SKM-1 (cell line): ENCODE data around the gene NCAPD2.

ENCODE experiments used
- DNase-seq: peaks from one replicate; lab custom pipeline; 2025; ENCODE audit not compliant: unreplicated experiment; lab: John Stamatoyannopoulos, UW

NCAPD2 gene

DNA sequence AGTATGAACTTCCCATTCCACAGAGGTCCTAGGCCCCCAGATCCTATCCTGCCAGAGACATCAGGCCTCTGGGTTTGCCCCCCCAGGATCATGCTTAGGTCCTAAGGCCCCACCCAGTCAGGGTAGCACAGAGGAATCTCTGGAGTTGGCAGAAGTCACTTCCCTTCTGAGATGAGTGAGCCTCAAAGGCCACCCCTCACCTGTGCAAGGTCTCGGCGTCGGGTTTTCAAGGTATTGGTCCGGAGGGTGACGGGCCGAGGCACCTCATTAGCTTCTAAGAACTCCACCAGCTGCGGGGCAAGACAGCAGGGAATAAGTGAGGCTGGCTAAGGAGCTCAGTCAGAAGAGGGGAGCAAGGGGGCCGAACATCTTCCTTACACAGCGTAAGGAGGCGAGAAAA, 69.0 kb downstream of the NCAPD2 start:
- no peak for DNase-seq

DNA sequence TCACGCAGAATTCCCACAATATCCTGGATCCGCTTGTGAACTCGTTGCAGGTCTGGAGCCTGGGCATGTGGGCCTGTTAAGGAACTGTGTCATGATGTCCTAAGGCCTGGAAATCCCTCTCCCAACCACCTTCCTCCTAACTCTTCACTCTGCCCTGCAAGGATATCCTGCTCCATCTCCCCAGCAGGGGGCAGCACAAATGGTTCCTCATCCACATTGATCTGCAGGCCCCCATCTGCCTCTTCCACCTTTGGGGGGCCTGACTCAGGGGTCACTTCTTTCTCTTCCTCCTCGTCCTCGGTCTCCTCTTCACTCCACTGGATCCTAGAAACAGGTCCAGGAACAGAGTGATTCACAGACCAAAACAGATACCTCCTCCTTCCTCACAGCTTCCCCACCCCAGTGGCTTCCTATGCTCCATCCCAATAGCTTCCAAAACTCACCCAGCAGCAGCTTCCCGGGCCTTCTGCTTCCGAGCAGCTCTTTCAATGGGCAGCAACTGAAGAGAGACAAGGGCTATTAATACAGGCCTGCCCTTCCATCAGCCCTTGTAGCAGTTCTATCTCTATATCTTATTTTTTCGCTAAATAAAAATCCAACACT, 69.6 kb downstream of the NCAPD2 start:
- peak; percentile 21 for DNase-seq

DNA sequence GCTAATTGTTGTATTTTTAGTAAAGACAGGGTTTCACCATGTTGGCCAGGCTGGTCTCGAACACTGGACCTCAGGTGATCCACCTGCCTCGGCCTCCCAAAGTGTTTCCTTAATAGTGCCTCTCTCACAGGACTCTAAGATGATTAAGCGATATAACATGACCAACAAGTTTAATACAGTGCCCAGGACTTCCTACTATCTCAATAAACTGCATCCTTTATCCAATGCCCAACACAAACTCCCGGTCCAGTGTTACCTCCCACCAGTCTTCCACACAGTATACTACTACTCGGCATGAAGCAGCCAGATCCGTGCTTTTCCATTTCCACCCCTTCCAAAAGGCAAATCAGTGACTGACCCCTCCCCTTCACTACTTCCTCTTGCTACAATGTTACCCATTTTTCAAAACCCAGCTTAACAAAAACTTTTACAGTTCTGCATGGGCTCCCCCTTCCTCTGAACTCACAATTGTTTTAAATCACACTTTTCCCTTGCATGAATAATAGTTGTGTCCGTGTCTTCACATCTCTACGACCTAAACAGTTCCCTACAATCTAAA, 73.3 kb downstream of the NCAPD2 start:
- DNase-seq, result no peak

DNA sequence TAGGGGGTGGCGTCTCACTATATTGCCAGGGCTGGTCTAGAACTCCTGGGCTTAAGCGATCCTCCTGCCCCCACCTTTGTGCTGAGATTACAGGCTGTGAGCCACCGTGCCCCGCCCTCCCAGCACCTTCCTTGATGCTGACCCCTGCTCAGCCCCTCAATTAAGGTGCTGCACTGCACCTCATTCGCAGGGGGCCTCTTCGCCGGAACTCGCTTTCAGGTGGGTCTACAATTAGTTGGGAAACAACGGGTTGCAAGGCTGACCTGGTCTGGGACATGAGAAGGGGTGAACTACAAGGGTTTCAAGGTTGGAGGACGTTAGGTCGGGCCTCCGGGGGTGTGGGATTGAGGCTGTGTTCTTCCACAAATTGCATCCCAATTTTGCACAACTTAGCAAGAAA, 75.4 kb downstream of the NCAPD2 start:
- DNase-seq, result no peak

DNA sequence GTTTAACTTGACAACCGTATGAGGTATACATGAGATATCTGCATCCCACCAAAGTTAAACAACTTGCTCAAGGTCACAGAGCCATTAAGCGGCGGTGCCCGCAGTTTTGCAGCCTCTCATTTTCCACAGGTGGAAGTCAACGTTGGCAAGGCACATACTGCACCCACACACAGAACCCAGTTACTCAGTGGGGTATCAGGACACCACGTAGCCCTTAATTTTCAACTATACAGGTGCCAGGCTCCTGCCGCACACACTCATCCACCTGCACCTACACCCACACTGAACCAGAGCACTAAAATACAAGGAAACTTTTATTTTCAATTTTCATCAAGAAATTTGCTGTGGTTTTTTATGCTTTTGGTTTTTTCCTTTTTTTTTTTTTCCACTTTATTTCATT, 75.9 kb downstream of the NCAPD2 start:
- no peak for DNase-seq

DNA sequence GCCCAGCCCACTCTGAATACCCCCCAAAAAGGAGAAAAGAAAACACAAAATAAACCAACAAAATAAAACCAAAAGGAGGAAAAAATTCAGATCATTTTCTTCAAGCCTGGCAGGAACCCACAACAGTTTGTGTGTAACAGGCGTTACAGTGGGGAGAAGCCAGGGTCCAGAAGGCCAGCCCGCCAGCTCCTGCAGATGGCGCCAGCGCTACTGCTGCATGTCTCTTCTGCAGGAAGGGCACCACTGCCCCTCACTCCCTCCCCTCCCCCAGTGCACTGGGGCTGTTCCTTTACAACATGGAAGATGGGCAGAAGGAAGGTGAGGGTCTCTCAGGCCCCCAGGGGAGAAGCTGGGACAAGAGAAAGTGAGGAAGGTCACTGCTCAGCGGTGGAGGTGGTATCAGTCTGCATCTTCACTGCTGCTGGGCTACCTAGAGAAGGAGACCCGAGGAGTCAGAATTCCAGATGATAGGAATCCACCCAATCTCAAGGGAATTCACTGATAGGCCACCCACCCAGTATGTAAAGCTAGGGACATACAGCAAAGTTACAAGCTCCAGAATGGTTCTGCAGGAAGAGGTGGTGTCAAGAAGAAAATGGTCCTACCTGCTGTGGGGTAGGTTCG, 76.5 kb downstream of the NCAPD2 start:
- no peak for DNase-seq

DNA sequence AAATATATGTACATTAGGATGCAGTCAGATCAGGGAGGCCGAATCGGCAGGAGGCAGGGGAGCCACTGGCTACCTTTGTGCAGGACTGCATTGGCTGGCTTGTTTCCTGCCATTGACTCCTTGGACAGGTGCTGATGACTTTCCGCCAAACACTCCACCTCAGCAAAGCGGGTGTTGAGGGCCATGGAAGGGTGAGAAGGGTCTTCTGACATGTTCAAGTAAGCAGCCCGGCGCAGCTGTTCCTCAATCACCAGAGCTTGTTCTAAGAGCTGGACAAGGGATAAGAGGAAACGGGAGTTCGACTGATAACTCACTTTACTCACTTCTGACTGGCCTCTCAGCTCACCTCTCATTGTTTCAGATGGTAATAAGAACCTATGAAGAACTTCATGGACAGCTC, 79.1 kb downstream of the NCAPD2 start:
- DNase-seq, result no peak

DNA sequence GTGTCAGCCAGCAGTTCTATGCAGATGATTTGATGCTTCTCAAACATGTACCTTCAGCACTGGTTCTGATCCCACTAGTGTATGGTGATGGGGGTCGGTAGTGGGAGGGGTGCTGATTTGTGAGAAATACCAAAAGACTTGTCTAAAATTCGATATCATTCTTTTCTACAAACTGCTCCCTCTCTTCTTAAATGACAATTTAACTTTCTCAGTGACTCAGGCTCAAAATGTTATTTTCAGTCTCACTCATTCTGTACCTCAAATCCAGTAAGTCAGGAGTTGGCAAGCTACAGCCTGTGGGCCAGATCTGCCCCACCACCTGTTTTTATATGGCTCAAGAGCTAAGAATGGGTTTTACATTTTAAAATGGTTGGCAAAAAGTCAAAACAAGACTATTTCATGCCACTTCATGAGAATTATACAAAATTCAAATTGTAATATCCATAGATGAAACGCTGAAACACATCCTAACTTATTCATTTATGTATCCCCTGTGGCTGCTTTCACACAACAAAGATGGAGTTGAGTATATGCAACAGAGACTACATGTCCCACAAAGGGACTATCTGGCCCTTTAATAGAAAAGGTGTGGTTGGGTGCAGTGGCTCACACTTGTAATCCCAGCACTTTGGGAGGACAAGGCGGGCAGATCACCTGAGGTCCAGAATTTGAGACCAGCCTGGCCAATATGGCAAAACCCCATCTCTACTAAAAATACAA, 80.8 kb downstream of the NCAPD2 start:
- DNase-seq, result no peak

DNA sequence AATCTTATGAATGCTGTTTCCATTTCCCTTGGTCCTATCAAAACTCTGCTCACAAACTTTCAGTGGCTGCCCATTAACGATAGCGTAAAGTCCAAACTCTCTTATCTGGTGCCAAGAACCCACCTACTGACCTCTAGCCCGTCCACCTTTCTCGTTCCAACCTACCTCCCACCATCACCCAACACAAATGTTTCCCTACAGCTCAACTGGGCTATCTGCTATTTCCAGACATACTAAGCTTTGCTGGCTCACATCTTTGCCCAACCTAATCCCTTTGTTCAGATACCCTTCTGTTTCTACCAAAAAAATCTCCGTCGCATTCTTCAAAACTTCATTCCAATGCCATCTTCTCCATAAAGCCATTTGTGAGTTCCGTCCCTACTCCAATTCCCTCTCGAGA, 81.7 kb downstream of the NCAPD2 start:
- no peak for DNase-seq
